ENCODE data around the gene TYSND1.
"Not testable (repeated sequence)": the region's sequence is repeated elsewhere in the genome, so short reads cannot be mapped to it uniquely, and the experiment has no call there.

TYSND1 gene

GRCh38 chr10:70101068-70101562, 45.4 kb downstream of the TYSND1 start:
- not testable (repeated sequence) for DNase-seq

GRCh38 chr10:70098271-70098670, 48.2 kb downstream of the TYSND1 start:
- no peak for DNase-seq

- no peak for DNase-seq
These were observed 49.0 kb downstream of the TYSND1 start for GRCh38 chr10:70097459-70097858.

GRCh38 chr10:70096705-70097420, 49.6 kb downstream of the TYSND1 start:
- DNase-seq: no peak

GRCh38 chr10:70096016-70096704, 50.3 kb downstream of the TYSND1 start:
- no peak for DNase-seq

GRCh38 chr10:70094250-70094649, 52.2 kb downstream of the TYSND1 start:
- DNase-seq: no peak

- no peak for DNase-seq
These were observed 53.1 kb downstream of the TYSND1 start for GRCh38 chr10:70093335-70093944.

GRCh38 chr10:70092389-70092718, 54.1 kb downstream of the TYSND1 start:
- no peak for DNase-seq

GRCh38 chr10:70090951-70091350, 55.5 kb downstream of the TYSND1 start:
- no peak for DNase-seq

- no peak for DNase-seq
These were observed 56.5 kb downstream of the TYSND1 start for GRCh38 chr10:70090013-70090412.

- no peak for DNase-seq
These were observed 58.2 kb downstream of the TYSND1 start for GRCh38 chr10:70088308-70088698.

Measured in activated CD4-positive, alpha-beta T cell treated with anti-CD3 and anti-CD28 coated beads for 1 hour (primary cell).